Thyroid gland (tissue), 4 donors: ENCODE data around the gene ALS2.

ENCODE experiments used
- CTCF ChIP-seq, 6 experiments: fragments of 200-600 bp in 3 of 6; fragments of 450-650 bp in 3 of 6; sonication (generic) in 3 of 6; IDR thresholded peaks; one replicate each; pipeline ENCODE4 v1.5.1; 2016 to 2019; ENCODE audit warnings: antibody characterized with exemption in 6 of 6, mild to moderate bottlenecking in 2 of 6, inconsistent platforms in 1 of 6, moderate library complexity in 1 of 6
- POLR2A ChIP-seq, 2 donors: fragments of 450-650 bp; IDR thresholded peaks; one replicate each; pipeline ENCODE4 v1.6.1; 2017; ENCODE audit warnings: antibody characterized with exemption in 2 of 2, mild to moderate bottlenecking in 2 of 2, moderate library complexity in 1 of 2

- TF ChIP-seq CTCF (IDR thresholded peaks at IDR 0.05) (no peak), POLR2A (IDR thresholded peaks at IDR 0.05) (no peak)
These were observed 3.8 kb upstream of the ALS2 start for GRCh38 chr2:201784563-201784962.
